CD4-positive, alpha-beta T cell treated with Interleukin-17A for 1 hour (primary cell): ENCODE results near the gene RGS6.
A peak's percentile ranks its signal among the peaks of the same experiment; 100 is the strongest.

Source experiments
- DNase-seq: peaks from one replicate; pipeline ENCODE4 v3.0.0-alpha.2; 2020

The RGS6 gene

DNA sequence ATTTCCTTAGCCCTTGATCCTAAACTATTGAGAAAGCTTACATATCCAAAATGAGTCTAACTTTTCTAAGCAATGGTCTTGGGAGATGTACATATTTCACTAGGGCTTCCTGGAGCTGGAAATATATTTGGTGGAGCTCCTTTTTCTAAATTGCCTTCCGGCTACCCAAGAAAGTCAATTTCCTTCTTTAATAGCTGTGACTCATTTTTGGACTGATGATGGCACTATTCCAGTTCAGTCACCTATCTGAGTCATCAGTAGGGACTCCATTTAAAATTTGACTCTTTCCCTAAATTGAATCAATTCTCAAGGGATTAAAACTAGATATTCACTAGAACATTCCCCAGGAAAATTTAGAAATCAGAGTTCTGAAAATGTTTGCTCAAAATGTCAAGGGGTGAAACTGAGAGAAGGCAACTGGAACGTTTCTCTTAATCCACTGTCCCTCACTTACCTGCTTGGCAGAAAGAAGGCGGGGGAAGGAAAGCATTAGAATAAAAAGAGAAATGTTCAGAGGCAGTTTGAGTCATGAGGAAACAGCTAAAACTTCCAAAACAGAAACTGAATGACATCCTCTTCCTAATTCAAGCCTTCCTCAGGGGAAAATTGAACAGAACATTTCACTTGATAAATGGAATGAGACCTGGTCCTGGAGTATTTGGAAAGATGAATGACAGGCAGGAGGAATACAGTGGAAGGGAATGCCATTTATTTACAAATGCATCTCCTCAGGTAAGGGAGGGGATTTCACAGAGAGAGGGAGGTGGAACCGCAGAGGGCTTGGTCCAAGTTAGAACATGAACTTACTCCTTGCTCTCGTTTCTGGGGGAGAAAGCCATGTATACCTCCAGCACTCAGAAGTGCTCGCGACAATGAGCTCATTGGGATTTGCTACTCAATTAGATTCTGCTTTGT is 91.2 kb downstream of the RGS6 start:
- no peak for DNase-seq

DNA sequence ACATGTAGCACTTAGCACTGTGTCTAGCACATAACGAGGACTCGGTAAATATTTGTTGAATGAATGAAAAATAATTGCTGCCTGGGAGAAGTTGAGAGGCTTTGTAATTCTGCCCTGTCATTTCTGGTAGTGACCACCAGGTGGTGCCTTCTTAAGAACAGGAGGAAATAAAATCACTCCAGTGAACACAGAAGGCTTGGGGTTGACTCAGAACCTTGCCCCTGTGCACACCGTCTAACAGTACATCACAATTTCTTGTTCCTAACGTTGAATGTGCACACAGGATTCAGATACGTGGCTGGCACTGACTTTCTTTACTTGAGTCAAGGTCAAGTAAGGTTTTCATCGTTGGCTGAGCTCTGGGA is 91.8 kb downstream of the RGS6 start:
- DNase-seq: peak; percentile 28

- DNase-seq: no peak
Measured at GRCh38 chr14:72024504-72024903, 92.3 kb downstream of the RGS6 start.

DNA sequence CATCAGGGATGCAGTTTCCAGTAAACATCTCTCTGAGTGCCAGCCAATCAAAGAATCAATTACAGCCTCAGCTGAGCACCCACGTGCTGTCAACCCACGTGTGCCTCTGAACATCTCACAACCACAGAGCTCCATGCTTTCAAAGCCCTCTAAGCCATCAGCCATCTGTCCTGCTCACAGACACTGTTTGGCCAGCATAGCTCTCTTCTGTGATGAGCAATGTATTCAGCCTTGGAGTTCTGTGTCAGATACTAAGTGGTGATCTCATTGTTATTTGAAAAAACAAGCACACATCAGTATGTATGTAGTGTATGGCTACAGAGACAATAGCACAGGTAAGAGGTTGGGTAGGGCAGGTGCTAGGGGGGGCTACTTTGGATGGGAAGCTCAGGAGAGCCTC is 94.3 kb downstream of the RGS6 start:
- DNase-seq: no peak

DNA sequence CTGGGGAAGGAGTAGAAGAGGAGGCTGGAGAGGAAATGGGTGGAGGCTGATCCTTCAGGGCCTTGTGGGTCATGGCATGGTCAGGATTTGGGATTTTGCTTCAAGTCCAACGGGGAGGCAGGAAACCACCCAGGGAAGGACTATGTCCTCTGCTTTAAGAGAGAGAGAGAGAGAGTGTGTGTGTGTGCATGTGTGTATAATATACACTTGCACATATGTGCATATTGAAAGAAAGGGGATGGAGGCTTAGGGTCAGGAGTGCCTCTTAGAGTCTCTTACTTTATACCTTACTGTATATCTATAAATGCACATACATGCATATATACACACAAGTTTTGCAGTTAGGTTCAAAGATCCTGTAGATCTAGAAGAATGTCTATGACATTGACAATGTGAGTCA is 94.8 kb downstream of the RGS6 start:
- DNase-seq: no peak

GRCh38 chr14:72033365-72033764 is 101.1 kb downstream of the RGS6 start:
- DNase-seq: no peak

- DNase-seq: no peak
Measured at GRCh38 chr14:72040528-72040927, 108.3 kb downstream of the RGS6 start.

GRCh38 chr14:72045271-72045670 is 113.0 kb downstream of the RGS6 start:
- no peak for DNase-seq

- no peak for DNase-seq
Measured at GRCh38 chr14:72045885-72046284, 113.7 kb downstream of the RGS6 start.

GRCh38 chr14:72049462-72049861 is 117.2 kb downstream of the RGS6 start:
- DNase-seq: no peak

- no peak for DNase-seq
Measured at GRCh38 chr14:72052356-72052755, 120.1 kb downstream of the RGS6 start.

- DNase-seq: no peak
Measured at GRCh38 chr14:72053651-72054050, 121.4 kb downstream of the RGS6 start.

GRCh38 chr14:72054911-72055310 is 122.7 kb downstream of the RGS6 start:
- DNase-seq: no peak

DNA sequence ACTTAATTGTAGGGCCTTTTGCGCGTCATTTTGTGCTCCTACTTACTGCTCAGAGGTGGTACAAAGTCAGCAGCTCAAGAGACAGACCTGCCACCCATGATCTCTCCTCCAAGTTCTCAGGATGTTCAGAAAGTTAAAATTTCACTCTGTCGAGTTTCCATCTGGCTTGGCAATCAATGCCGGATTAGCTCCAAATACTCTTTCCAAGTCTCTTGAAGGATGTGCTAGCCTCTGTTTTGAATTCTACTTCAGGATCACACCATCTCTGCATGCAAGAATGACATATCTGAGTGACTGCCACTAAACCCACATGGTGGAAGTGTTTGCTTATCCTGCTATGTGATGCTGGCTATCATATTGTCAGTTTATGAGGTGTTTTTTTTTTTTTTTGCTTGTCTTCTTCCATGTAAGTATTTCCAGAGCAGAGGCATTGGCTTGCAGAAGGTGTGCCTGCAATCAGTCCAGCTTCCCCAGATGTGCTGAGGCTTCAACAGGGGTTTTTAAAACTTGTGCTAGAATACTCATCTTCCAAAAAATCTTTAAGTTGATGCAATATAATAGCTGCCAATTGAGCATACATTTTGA is 125.6 kb downstream of the RGS6 start:
- no peak for DNase-seq

GRCh38 chr14:72060460-72060859 is 128.2 kb downstream of the RGS6 start:
- DNase-seq: no peak

- DNase-seq: no peak
Measured at GRCh38 chr14:72060917-72061316, 128.7 kb downstream of the RGS6 start.

- no peak for DNase-seq
Measured at GRCh38 chr14:72061718-72062117, 129.5 kb downstream of the RGS6 start.

DNA sequence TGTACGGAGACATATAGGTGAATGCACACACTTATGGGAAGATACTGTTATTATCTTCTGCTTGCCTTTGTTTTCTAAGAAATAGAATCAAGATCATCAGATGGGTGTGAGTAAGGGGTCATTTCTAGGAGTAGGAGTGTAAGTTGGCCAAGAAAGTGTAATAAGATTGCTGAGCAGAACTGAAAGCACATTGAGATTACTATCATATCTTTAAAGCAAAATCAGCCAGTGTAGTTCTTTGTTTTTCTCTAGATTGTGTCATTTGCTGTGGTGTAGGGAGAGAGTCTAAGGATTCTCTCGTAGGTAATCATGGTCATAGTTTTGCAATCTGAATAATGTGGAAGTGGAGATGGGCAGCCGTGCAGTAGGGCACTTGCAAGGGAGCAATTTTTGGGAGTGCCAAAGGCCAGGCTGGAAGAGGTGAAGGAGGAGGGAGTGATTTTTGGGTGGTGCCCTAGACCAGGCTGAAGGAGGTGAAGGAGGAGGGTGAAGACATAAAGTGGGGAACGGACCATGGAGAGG is 131.6 kb downstream of the RGS6 start:
- DNase-seq: no peak

GRCh38 chr14:72064501-72064900 is 132.3 kb downstream of the RGS6 start:
- no peak for DNase-seq

GRCh38 chr14:72070458-72070857 is 138.2 kb downstream of the RGS6 start:
- DNase-seq: no peak

- no peak for DNase-seq
Measured at GRCh38 chr14:72075649-72076334, 143.6 kb downstream of the RGS6 start.

DNA sequence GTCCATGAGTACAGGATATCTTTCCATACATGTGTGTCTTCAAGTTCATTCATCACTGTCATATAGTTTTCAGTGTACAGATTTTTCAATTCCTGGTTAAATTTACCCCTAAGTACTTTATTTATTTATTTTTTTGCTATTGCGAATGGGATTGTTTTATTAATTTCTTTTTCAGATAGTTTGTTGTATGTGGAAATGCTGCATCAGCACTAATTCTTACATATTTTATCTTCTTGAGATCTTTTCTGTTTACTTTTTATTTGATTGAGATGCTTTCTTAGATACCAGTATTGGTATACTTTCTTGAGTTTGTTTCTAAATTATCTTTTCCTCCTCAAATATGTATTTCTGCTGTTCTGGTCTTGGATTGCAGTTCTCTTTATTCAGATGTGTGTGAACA is 148.9 kb downstream of the RGS6 start:
- no peak for DNase-seq

GRCh38 chr14:72084935-72085334 is 152.7 kb downstream of the RGS6 start:
- no peak for DNase-seq

DNA sequence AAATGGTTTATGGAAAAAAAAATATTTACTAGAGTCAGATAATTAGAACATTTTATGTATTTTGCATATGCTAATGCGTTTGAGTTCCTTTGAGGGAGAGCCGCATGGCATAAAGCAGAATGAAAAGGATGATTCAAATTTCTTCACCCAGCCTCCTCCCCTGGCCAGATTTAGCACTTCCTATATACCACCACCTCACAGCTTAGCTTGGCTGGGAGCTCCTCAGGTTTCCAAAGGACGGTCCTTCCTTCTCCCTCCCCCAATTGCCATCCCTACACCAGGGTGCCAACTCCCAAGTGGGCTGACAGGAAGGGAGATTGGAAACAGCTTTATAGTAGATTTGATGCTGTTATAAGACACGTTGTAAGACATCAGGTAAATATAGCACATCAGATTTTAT is 157.4 kb downstream of the RGS6 start:
- no peak for DNase-seq
